HG03558 (cell line): ENCODE data around the gene GLB1L.
"Not testable (repeated sequence)": the region's sequence is repeated elsewhere in the genome, so short reads cannot be mapped to it uniquely, and the experiment has no call there.

ENCODE experiments used
- ATAC-seq: cut with Tn5 transposase; IDR thresholded peaks from one replicate; pipeline ENCODE4 v1.9.1; 2021; ENCODE audit warnings: moderate number of reproducible peaks; ENCODE audit not compliant: unreplicated experiment; ENCODE audit errors: extremely low read depth

Gene GLB1L

GRCh38 chr2:219281588-219281987 lies 36.3 kb upstream of the GLB1L start:
- no peak for ATAC-seq

- ATAC-seq, result no peak
Observed at GRCh38 chr2:219280651-219281050, 35.4 kb upstream of the GLB1L start.

GRCh38 chr2:219279916-219280516 lies 34.8 kb upstream of the GLB1L start:
- no peak for ATAC-seq

- ATAC-seq, result peak; percentile 77
Observed at GRCh38 chr2:219279151-219279915, 34.1 kb upstream of the GLB1L start, which contains the start of gene DNAJB2. TSS of gene DNAJB2 (plus strand) at chr2:219279366. CDS start at chr2:219279834, 468 bp downstream.

- ATAC-seq, result no peak
Observed at GRCh38 chr2:219278655-219279150, 33.5 kb upstream of the GLB1L start.

- no peak for ATAC-seq
Observed at GRCh38 chr2:219277703-219278654, 32.7 kb upstream of the GLB1L start.

- ATAC-seq, result no peak
Observed at GRCh38 chr2:219274361-219274921, 29.2 kb upstream of the GLB1L start.

GRCh38 chr2:219273937-219274336 lies 28.7 kb upstream of the GLB1L start:
- no peak for ATAC-seq

- no peak for ATAC-seq
Observed at GRCh38 chr2:219272995-219273394, 27.8 kb upstream of the GLB1L start.

- no peak for ATAC-seq
Observed at GRCh38 chr2:219272356-219272755, 27.1 kb upstream of the GLB1L start.

GRCh38 chr2:219271021-219271420 lies 25.8 kb upstream of the GLB1L start:
- ATAC-seq, result no peak

- no peak for ATAC-seq
Observed at GRCh38 chr2:219270055-219270372, 24.8 kb upstream of the GLB1L start.

- no peak for ATAC-seq
Observed at GRCh38 chr2:219269362-219270054, 24.3 kb upstream of the GLB1L start.

GRCh38 chr2:219268294-219268693 lies 23.1 kb upstream of the GLB1L start:
- ATAC-seq, result no peak

GRCh38 chr2:219266886-219267285 lies 21.6 kb upstream of the GLB1L start:
- ATAC-seq, result no peak

GRCh38 chr2:219266232-219266631 lies 21.0 kb upstream of the GLB1L start:
- no peak for ATAC-seq

GRCh38 chr2:219261024-219261855 lies 16.0 kb upstream of the GLB1L start:
- ATAC-seq, result no peak

GRCh38 chr2:219258942-219259341 lies 13.7 kb upstream of the GLB1L start:
- ATAC-seq, result not testable (repeated sequence)
